WTC11 (cell line): ENCODE results near the gene LAT. TPM values are rescaled to one million over a fixed set of nuclear protein-coding genes. Genes with fewer than 3 reads are reported as not detected.

Source experiments
- ATAC-seq: fragments of 200-7000 bp; cut with Tn5 transposase; 2 replicates; pipeline ENCODE4 v1.10.0; 2021; ENCODE audit warnings: mild to moderate bottlenecking, moderate library complexity
- CTCF ChIA-PET: fragments of 300-600 bp; sonication (Branson Sonifier 250); formaldehyde crosslinking; loops from one replicate; lab custom pipeline; 2021; ENCODE audit warnings: antibody characterized with exemption; lab: Charles Lee
- POLR2A ChIA-PET: fragments of 350-600 bp; sonication (Branson Sonifier 250); formaldehyde crosslinking; loops from one replicate; lab custom pipeline; 2021; ENCODE audit warnings: antibody characterized with exemption; lab: Charles Lee
- DNase-seq: peaks from one replicate; pipeline ENCODE4 v3.0.0; 2021; ENCODE audit warnings: low spot score
- H3K27ac Mint-ChIP-seq: 2 replicates; pipeline ENCODE4 v1.8.0; 2021; ENCODE audit warnings: mixed read lengths
- H3K27me3 Mint-ChIP-seq: 2 replicates; pipeline ENCODE4 v1.8.0; 2021; ENCODE audit warnings: low read depth, mild to moderate bottlenecking, moderate library complexity, mixed read lengths
- H3K36me3 Mint-ChIP-seq: 2 replicates; pipeline ENCODE4 v1.8.0; 2021; ENCODE audit warnings: mixed read lengths
- H3K4me1 Mint-ChIP-seq: 2 replicates; pipeline ENCODE4 v1.8.0; 2022; ENCODE audit warnings: mixed read lengths
- H3K4me3 Mint-ChIP-seq: 2 replicates; pipeline ENCODE4 v1.8.0; 2021; ENCODE audit warnings: mild to moderate bottlenecking, moderate library complexity, mixed read lengths
- H3K9me3 Mint-ChIP-seq: 2 replicates; pipeline ENCODE4 v1.8.0; 2021; ENCODE audit warnings: mixed read lengths
- ATF2 ChIP-seq: sonication (generic); formaldehyde crosslinking; IDR thresholded peaks from 2 replicates; pipeline ENCODE4 v1.8.1; 2022; ENCODE audit warnings: low read depth, missing genetic modification reagents, borderline replicate concordance
- CREM ChIP-seq: sonication (generic); formaldehyde crosslinking; IDR thresholded peaks from 2 replicates; pipeline ENCODE4 v1.8.1; 2022; ENCODE audit warnings: mild to moderate bottlenecking, missing genetic modification reagents, moderate library complexity
- E2F1 ChIP-seq: sonication (generic); formaldehyde crosslinking; IDR thresholded peaks from 2 replicates; pipeline ENCODE4 v1.8.0; 2022; ENCODE audit warnings: mild to moderate bottlenecking, missing genetic modification reagents
- E2F5 ChIP-seq: sonication (generic); formaldehyde crosslinking; IDR thresholded peaks from 2 replicates; pipeline ENCODE4 v1.8.1; 2022; ENCODE audit warnings: mild to moderate bottlenecking, moderate library complexity, missing genetic modification reagents
- EMX1 ChIP-seq: fragments of 250-450 bp; sonication (Bioruptor Pico); IDR thresholded peaks from 2 replicates; pipeline ENCODE4 v1.8.0; 2021; ENCODE audit warnings: mild to moderate bottlenecking
- ERG ChIP-seq: fragments of 250-450 bp; sonication (Bioruptor Pico); IDR thresholded peaks from 2 replicates; pipeline ENCODE4 v1.8.0; 2021; ENCODE audit warnings: mild to moderate bottlenecking
- ESRRA ChIP-seq: sonication (generic); formaldehyde crosslinking; IDR thresholded peaks from 2 replicates; pipeline ENCODE4 v1.8.1; 2022; ENCODE audit warnings: mild to moderate bottlenecking, missing genetic modification reagents, borderline replicate concordance
- ETV6 ChIP-seq: sonication (generic); formaldehyde crosslinking; IDR thresholded peaks from 2 replicates; pipeline ENCODE4 v1.8.1; 2022; ENCODE audit warnings: mild to moderate bottlenecking, missing genetic modification reagents
- FOXK1 ChIP-seq: sonication (generic); formaldehyde crosslinking; IDR thresholded peaks from 2 replicates; pipeline ENCODE4 v1.8.0; 2022; ENCODE audit warnings: mild to moderate bottlenecking, moderate library complexity, missing genetic modification reagents
- FOXP4 ChIP-seq: sonication (generic); formaldehyde crosslinking; IDR thresholded peaks from 2 replicates; pipeline ENCODE4 v1.8.0; 2022; ENCODE audit warnings: mild to moderate bottlenecking, missing genetic modification reagents
- KAT7 ChIP-seq: sonication (generic); formaldehyde crosslinking; IDR thresholded peaks from 2 replicates; pipeline ENCODE4 v1.8.1; 2023; ENCODE audit warnings: missing genetic modification reagents, mild to moderate bottlenecking, borderline replicate concordance
- MXD4 ChIP-seq: fragments of 250-450 bp; sonication (Bioruptor Pico); IDR thresholded peaks from 2 replicates; pipeline ENCODE4 v1.8.0; 2021; ENCODE audit warnings: mild to moderate bottlenecking, moderate library complexity, borderline replicate concordance
- NFATC4 ChIP-seq: fragments of 250-450 bp; sonication (Bioruptor Pico); IDR thresholded peaks from 2 replicates; pipeline ENCODE4 v1.9.0; 2021; ENCODE audit warnings: mild to moderate bottlenecking
- NFE2L1 ChIP-seq: sonication (generic); formaldehyde crosslinking; IDR thresholded peaks from 2 replicates; pipeline ENCODE4 v1.8.1; 2023; ENCODE audit warnings: missing genetic modification reagents
- SP1 ChIP-seq: sonication (generic); formaldehyde crosslinking; conservative IDR thresholded peaks from 2 replicates; pipeline ENCODE4 v1.8.1; 2022; ENCODE audit warnings: missing genetic modification reagents
- TP53 ChIP-seq: sonication (generic); formaldehyde crosslinking; IDR thresholded peaks from 2 replicates; pipeline ENCODE4 v1.8.1; 2023; ENCODE audit warnings: mild to moderate bottlenecking, missing genetic modification reagents
- USF1 ChIP-seq: sonication (generic); formaldehyde crosslinking; IDR thresholded peaks from 2 replicates; pipeline ENCODE4 v1.8.0; 2022; ENCODE audit warnings: mild to moderate bottlenecking, missing genetic modification reagents
- ZBTB43 ChIP-seq: sonication (generic); formaldehyde crosslinking; IDR thresholded peaks from 2 replicates; pipeline ENCODE4 v1.8.1; 2023; ENCODE audit warnings: mild to moderate bottlenecking, missing genetic modification reagents
- ZNF121 ChIP-seq: sonication (generic); formaldehyde crosslinking; IDR thresholded peaks from 2 replicates; pipeline ENCODE4 v1.8.0; 2023; ENCODE audit warnings: missing genetic modification reagents
- ZNF232 ChIP-seq: sonication (generic); formaldehyde crosslinking; IDR thresholded peaks from 2 replicates; pipeline ENCODE4 v1.8.0; 2022; ENCODE audit warnings: mild to moderate bottlenecking, missing genetic modification reagents
- ZNF263 ChIP-seq: sonication (generic); formaldehyde crosslinking; IDR thresholded peaks from 2 replicates; pipeline ENCODE4 v1.8.1; 2022; ENCODE audit warnings: low read depth, mild to moderate bottlenecking, moderate library complexity, missing genetic modification reagents
- ZNF281 ChIP-seq: sonication (generic); formaldehyde crosslinking; IDR thresholded peaks from 2 replicates; pipeline ENCODE4 v1.8.0; 2023; ENCODE audit warnings: mild to moderate bottlenecking, missing genetic modification reagents
- ZNF512 ChIP-seq: sonication (generic); formaldehyde crosslinking; IDR thresholded peaks from 2 replicates; pipeline ENCODE4 v1.8.1; 2022; ENCODE audit warnings: missing genetic modification reagents, borderline replicate concordance
- total RNA-seq: library from RNA; stranded (reverse); gene quantifications from 3 replicates; pipeline ENCODE4 v1.2.3, GENCODE V29; 2021

LAT gene
- total RNA-seq, 1 experiment from 2014 or later = 5.6 TPM

- TF ChIP-seq ATF2 (CRISPR knock-in tag) = no peak
- peak; percentile 53; the same call in 1 of the 2 replicates for TF ChIP-seq ETV6 (CRISPR knock-in tag)
- TF ChIP-seq SP1 = peak; percentile 88
- TF ChIP-seq ZNF281 = no peak
- no peak for TF ChIP-seq ZNF263 (CRISPR knock-in tag)
- 0 out of 2 replicates have a peak, but pooled peaks have one; percentile 82 for TF ChIP-seq ZNF232
- TF ChIP-seq NFE2L1 (CRISPR knock-in tag) = peak; percentile 66
- TF ChIP-seq USF1 (CRISPR knock-in tag) = peak; percentile 100
- TF ChIP-seq FOXK1 (CRISPR knock-in tag) = peak; percentile 97
- no peak for TF ChIP-seq NFATC4 (CRISPR knock-in tag)
Observed at GRCh38 chr16:28974437-28975157, 10.3 kb upstream of the LAT start, which contains the start of gene SPNS1 (continued).

- Mint-ChIP-seq H3K4me3 (peak overlapping the region; percentile 95), H3K4me1 (peaks cover 7% of the 10 kb centered on the region), H3K27ac (no peak overlapping the region), H3K36me3 (0 out of 2 replicates have a peak, but pooled peaks cover 3% of the 10 kb centered on the region), H3K27me3 (no peaks in the 10 kb centered on the region), H3K9me3 (no peaks in the 10 kb centered on the region)
- ATAC-seq (no peak), DNase-seq (no peak)
- ChIA-PET CTCF (interaction anchor here (1.7 kb wide), 1 partner anchor 129 kb away, joined by 7 read pairs; the partner anchor contains the start of gene TUFM), POLR2A (no interaction called here)
- no peak for TF ChIP-seq ESRRA (CRISPR knock-in tag)
- TF ChIP-seq TP53 (CRISPR knock-in tag) = no peak
- TF ChIP-seq ERG (CRISPR knock-in tag) = no peak
- TF ChIP-seq MXD4 (CRISPR knock-in tag) = no peak
- TF ChIP-seq CREM (CRISPR knock-in tag) = no peak
- no peak for TF ChIP-seq E2F1
- TF ChIP-seq KAT7 (CRISPR knock-in tag) = no peak
- no peak for TF ChIP-seq E2F5
- no peak for TF ChIP-seq ZBTB43 (CRISPR knock-in tag)
- TF ChIP-seq EMX1 (CRISPR knock-in tag) = no peak
- no peak for TF ChIP-seq ZNF512 (CRISPR knock-in tag)
- no peak for TF ChIP-seq ZNF121 (CRISPR knock-in tag)
- no peak for TF ChIP-seq FOXP4 (CRISPR knock-in tag)
Observed at GRCh38 chr16:28975158-28975599, 9.7 kb upstream of the LAT start.
